Mucosa of descending colon (tissue), 3 donors: ENCODE results near the gene CCDC85B. TPM values are rescaled to one million over a fixed set of nuclear protein-coding genes. Genes with fewer than 3 reads are reported as not detected.
A peak's percentile ranks its signal among the peaks of the same experiment; 100 is the strongest.

Experiments
- ATAC-seq: fragments of 200-7000 bp; cut with Tn5 transposase; one replicate; pipeline ENCODE4 v1.9.1; 2020; ENCODE audit warnings: mild to moderate bottlenecking, moderate library complexity
- DNase-seq, 3 donors: peaks; one replicate each; pipeline ENCODE4 v3.0.0-alpha.2; 2020
- H3K36me3 ChIP-seq: fragments of 200-600 bp; one replicate; pipeline ENCODE4 v1.8.0; 2021; ENCODE audit warnings: low read depth, mild to moderate bottlenecking
- H3K4me1 ChIP-seq: fragments of 200-600 bp; one replicate; pipeline ENCODE4 v1.8.0; 2021; ENCODE audit warnings: low read depth, mild to moderate bottlenecking
- H3K4me3 ChIP-seq: fragments of 200-600 bp; one replicate; pipeline ENCODE4 v1.8.0; 2021; ENCODE audit warnings: mild to moderate bottlenecking
- H3K9me3 ChIP-seq: fragments of 200-600 bp; one replicate; pipeline ENCODE4 v1.8.0; 2021; ENCODE audit warnings: mild to moderate bottlenecking
- intact Hi-C, 2 donors: fragments of 100-400 bp; cut with DNase I in 1 of 2; cut with micrococcal nuclease in 1 of 2; formaldehyde crosslinking; loops; one replicate each; pipeline versions ENCODE4 v1.11.0 to v1.11.1; 2022; cut with DNase I, micrococcal nuclease
- total RNA-seq, 3 donors: library from RNA; stranded (reverse); fragmentation: NEBNext Ultra II Directional in 2 of 3; extraction: Animal tissue kit (Norgen Biotek cat#: 25700) in 2 of 3; gene quantifications; one replicate each; pipeline versions ENCODE4 v1.2.1 to v1.2.4, GENCODE V29; 2021 to 2023
- TF ChIP-seq, protein P1 (sequence below): fragments of 200-600 bp; IDR thresholded peaks from one replicate; pipeline ENCODE4 v1.8.0; 2022; ENCODE audit warnings: antibody characterized with exemption, mild to moderate bottlenecking
- donor health status: DM: no; HTN: no; CAD: no; lungs with moderate emphysema.
- donor health status: DM: no; HTN: no; CAD: no.
- donor health status: DM: no; HTN: yes; CAD: no.

The CCDC85B gene
- total RNA-seq, 3 donors from 2014 or later = 4.5 to 22.3 (median 9.2) TPM

- Histone ChIP-seq H3K36me3 (peaks cover 8% of the 10 kb centered on the region), H3K9me3 (no peaks in the 10 kb centered on the region), H3K4me1 (peaks cover 32% of the 10 kb centered on the region), H3K4me3 (peak overlapping the region; percentile 57)
- intact Hi-C loops = no loop called here
- ATAC-seq = no peak
- DNase-seq = peak in 1 of 3 donors; percentile 79
- TF ChIP-seq, protein P1, sequence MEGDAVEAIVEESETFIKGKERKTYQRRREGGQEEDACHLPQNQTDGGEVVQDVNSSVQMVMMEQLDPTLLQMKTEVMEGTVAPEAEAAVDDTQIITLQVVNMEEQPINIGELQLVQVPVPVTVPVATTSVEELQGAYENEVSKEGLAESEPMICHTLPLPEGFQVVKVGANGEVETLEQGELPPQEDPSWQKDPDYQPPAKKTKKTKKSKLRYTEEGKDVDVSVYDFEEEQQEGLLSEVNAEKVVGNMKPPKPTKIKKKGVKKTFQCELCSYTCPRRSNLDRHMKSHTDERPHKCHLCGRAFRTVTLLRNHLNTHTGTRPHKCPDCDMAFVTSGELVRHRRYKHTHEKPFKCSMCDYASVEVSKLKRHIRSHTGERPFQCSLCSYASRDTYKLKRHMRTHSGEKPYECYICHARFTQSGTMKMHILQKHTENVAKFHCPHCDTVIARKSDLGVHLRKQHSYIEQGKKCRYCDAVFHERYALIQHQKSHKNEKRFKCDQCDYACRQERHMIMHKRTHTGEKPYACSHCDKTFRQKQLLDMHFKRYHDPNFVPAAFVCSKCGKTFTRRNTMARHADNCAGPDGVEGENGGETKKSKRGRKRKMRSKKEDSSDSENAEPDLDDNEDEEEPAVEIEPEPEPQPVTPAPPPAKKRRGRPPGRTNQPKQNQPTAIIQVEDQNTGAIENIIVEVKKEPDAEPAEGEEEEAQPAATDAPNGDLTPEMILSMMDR = no peak
Observed at GRCh38 chr11:65859812-65860277, 30.6 kb upstream of the CCDC85B start.

- Histone ChIP-seq H3K4me3 (peak within 1 kb of the TSS; percentile 57), H3K9me3 (no peaks in the 10 kb centered on the region), H3K36me3 (peaks cover 8% of the 10 kb centered on the region), H3K4me1 (peaks cover 26% of the 10 kb centered on the region)
- TF ChIP-seq, protein P1 = peak; percentile 69
- ATAC-seq (peak; percentile 71), DNase-seq (peak; percentile 98 to 100 (median 99))
- intact Hi-C loops = no loop called here
Observed at GRCh38 chr11:65860278-65861164, 30.0 kb upstream of the CCDC85B start, which contains the start of gene MUS81. Gene MUS81 (plus strand): TSS chr11:65860433. CDS start chr11:65860754, 321 bp downstream.

DNA sequence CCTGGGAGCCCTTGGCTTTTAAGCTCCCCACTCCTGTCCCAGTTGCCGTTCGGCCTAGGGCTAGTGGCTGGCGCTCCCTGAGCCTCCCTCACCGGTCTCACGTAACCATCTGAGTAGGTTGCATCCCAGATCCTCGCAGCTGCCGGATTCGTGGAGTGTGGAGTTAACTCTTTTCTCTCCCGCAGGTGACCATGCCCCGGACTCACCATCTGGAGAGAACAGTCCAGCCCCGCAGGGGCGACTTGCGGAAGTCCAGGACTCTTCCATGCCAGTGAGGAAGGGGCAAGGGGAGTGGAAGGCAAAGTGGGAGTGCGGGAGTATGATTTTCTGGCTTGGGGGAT is 29.3 kb upstream of the CCDC85B start:
- DNase-seq = peak in 2 of 3 donors; percentile 48 to 66
- H3K9me3 ChIP-seq = no peaks in the 10 kb centered on the region
- peak overlapping the region; percentile 57 for H3K4me3 ChIP-seq
- H3K36me3 ChIP-seq = peaks cover 8% of the 10 kb centered on the region
- intact Hi-C loops = no loop called here
- TF ChIP-seq, protein P1 = no peak
- ATAC-seq = no peak
- peaks cover 20% of the 10 kb centered on the region for H3K4me1 ChIP-seq

GRCh38 chr11:65861533-65862183 is 28.8 kb upstream of the CCDC85B start:
- Histone ChIP-seq H3K36me3 (peaks cover 8% of the 10 kb centered on the region), H3K4me1 (peaks cover 15% of the 10 kb centered on the region), H3K9me3 (no peaks in the 10 kb centered on the region), H3K4me3 (no peak overlapping the region)
- intact Hi-C loops = no loop called here
- no peak for ATAC-seq
- TF ChIP-seq, protein P1 = no peak
- peak in 2 of 3 donors; percentile 45 to 67 for DNase-seq

GRCh38 chr11:65862191-65862735 is 28.2 kb upstream of the CCDC85B start:
- Histone ChIP-seq H3K36me3 (peaks cover 8% of the 10 kb centered on the region), H3K4me3 (no peak overlapping the region), H3K4me1 (peaks cover 15% of the 10 kb centered on the region), H3K9me3 (no peaks in the 10 kb centered on the region)
- ATAC-seq (no peak), DNase-seq (peak in 2 of 3 donors; percentile 38 to 55)
- intact Hi-C loops = no loop called here
- TF ChIP-seq, protein P1 = no peak
